Tibial nerve (tissue), 4 donors: Measurements from ENCODE around the gene ASIC1. TPM values are rescaled to one million over a fixed set of nuclear protein-coding genes. Genes with fewer than 3 reads are reported as not detected.

ENCODE experiments used
- DNase-seq, 2 donors: peaks; one replicate each; pipeline ENCODE4 v3.0.0-alpha.2; 2019; ENCODE audit warnings: low spot score in 2 of 2
- H3K27ac ChIP-seq, 4 donors: fragments of 200-600 bp; sonication (generic) in 3 of 4; one replicate each; pipeline ENCODE4 v1.5.1; 2017 to 2019; ENCODE audit warnings: mild to moderate bottlenecking in 1 of 4
- H3K27me3 ChIP-seq, 2 donors: fragments of 200-600 bp; sonication (generic) in 1 of 2; one replicate each; pipeline versions ENCODE4 v1.5.1 to v1.6.0; 2017 to 2019
- H3K36me3 ChIP-seq, 3 donors: fragments of 200-600 bp; sonication (generic); one replicate each; pipeline ENCODE4 v1.5.1; 2018 to 2019
- H3K4me1 ChIP-seq, 4 donors: fragments of 200-600 bp; sonication (generic) in 3 of 4; one replicate each; pipeline ENCODE4 v1.5.1; 2017 to 2019
- H3K4me3 ChIP-seq, 4 donors: fragments of 200-600 bp; sonication (generic) in 3 of 4; one replicate each; pipeline ENCODE4 v1.5.1; 2017 to 2019; ENCODE audit warnings: mild to moderate bottlenecking in 1 of 4, moderate library complexity in 1 of 4
- H3K9me3 ChIP-seq, 4 donors: fragments of 200-600 bp; sonication (generic) in 3 of 4; one replicate each; pipeline ENCODE4 v1.5.1; 2017 to 2019
- EP300 ChIP-seq, 2 donors: sonication (generic); formaldehyde crosslinking; IDR thresholded peaks; one replicate each; pipeline ENCODE4 v1.6.1; 2017; ENCODE audit warnings: antibody characterized with exemption in 2 of 2, mild to moderate bottlenecking in 1 of 2
- POLR2A ChIP-seq, 2 donors: fragments of 450-650 bp; IDR thresholded peaks; one replicate each; pipeline ENCODE4 v1.6.1; 2017; ENCODE audit warnings: antibody characterized with exemption in 2 of 2, mild to moderate bottlenecking in 2 of 2, moderate library complexity in 2 of 2
- WGBS, 2 donors: methylation state at CpG; one replicate each; pipeline ENCODE4 v1.1.5; 2018; 5-methylcytosine and 5-hydroxymethylcytosine counted together
- total RNA-seq, 4 donors: library from RNA; depleted of rRNA; stranded (reverse); fragments of >200 nt; gene quantifications; one replicate each; pipeline ENCODE4 v1.1.0, GENCODE V29; 2016
- TF ChIP-seq, protein P1 (sequence below), 5 experiments: fragments of 200-600 bp in 3 of 5; fragments of 450-650 bp in 2 of 5; sonication (generic) in 3 of 5; IDR thresholded peaks; one replicate each; pipeline ENCODE4 v1.5.1; 2016 to 2019; ENCODE audit warnings: antibody characterized with exemption in 5 of 5, mild to moderate bottlenecking in 3 of 5, moderate library complexity in 2 of 5

The ASIC1 gene
- total RNA-seq, 4 donors from 2014 or later, result 1.8 to 4.2 (median 2.9) TPM; not detected in 1

GRCh38 chr12:50127546-50127945 lies 70.2 kb downstream of the ASIC1 start:
- TF ChIP-seq EP300 (IDR thresholded peaks at IDR 0.05), result no peak
- TF ChIP-seq, protein P1, sequence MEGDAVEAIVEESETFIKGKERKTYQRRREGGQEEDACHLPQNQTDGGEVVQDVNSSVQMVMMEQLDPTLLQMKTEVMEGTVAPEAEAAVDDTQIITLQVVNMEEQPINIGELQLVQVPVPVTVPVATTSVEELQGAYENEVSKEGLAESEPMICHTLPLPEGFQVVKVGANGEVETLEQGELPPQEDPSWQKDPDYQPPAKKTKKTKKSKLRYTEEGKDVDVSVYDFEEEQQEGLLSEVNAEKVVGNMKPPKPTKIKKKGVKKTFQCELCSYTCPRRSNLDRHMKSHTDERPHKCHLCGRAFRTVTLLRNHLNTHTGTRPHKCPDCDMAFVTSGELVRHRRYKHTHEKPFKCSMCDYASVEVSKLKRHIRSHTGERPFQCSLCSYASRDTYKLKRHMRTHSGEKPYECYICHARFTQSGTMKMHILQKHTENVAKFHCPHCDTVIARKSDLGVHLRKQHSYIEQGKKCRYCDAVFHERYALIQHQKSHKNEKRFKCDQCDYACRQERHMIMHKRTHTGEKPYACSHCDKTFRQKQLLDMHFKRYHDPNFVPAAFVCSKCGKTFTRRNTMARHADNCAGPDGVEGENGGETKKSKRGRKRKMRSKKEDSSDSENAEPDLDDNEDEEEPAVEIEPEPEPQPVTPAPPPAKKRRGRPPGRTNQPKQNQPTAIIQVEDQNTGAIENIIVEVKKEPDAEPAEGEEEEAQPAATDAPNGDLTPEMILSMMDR (IDR thresholded peaks at IDR 0.05), result no peak
- TF ChIP-seq POLR2A (IDR thresholded peaks at IDR 0.05), result no peak
- H3K4me3 ChIP-seq, result no peak overlapping the region
- H3K36me3 ChIP-seq, result peaks cover 0 to 75% (median 16%) of the 10 kb centered on the region in 3 donors
- DNase-seq, result no peak
- 82 to 83% methylated on average over 2 of the region's 2 CpGs for WGBS, 2 donors
- no peak overlapping the region for H3K27ac ChIP-seq
- H3K27me3 ChIP-seq, result no peaks in the 10 kb centered on the region
- peaks cover 0 to 19% (median under 1%) of the 10 kb centered on the region in 4 donors for H3K4me1 ChIP-seq
- no peaks in the 10 kb centered on the region for H3K9me3 ChIP-seq

DNA sequence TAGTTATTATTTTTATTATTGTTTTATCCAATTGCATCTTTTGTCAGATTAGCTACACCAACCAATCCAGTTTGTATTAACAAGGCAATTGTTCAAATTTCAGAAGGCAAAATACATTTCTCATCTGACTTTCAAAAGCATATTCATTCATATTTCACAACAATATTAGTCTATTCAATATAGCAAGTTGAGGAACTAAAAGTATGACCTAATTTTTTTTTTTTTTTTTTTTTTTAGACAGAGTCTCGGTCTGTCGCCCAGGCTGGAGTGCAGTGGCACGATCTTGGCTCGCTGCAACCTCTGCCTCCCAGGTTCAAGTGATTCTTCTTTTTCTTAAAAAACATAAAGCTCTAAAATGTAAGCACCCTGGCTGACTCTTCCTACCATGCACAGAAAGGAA lies 71.9 kb downstream of the ASIC1 start:
- Histone ChIP-seq H3K4me3 (no peak overlapping the region), H3K27ac (peak overlapping the region in 1 of 4 donors; percentile 59), H3K9me3 (no peaks in the 10 kb centered on the region), H3K27me3 (no peaks in the 10 kb centered on the region), H3K36me3 (peaks cover 0 to 76% (median 14%) of the 10 kb centered on the region in 3 donors), H3K4me1 (peaks cover 0 to 28% (median 2%) of the 10 kb centered on the region in 4 donors)
- WGBS, 2 donors, result 41 to 50% methylated on average over 4 of the region's 4 CpGs
- TF ChIP-seq EP300 (IDR thresholded peaks at IDR 0.05) (no peak), POLR2A (IDR thresholded peaks at IDR 0.05) (no peak)
- TF ChIP-seq, protein P1 (IDR thresholded peaks at IDR 0.05), result no peak
- DNase-seq, result no peak

GRCh38 chr12:50132505-50133135 lies 75.2 kb downstream of the ASIC1 start:
- Histone ChIP-seq H3K27me3 (no peaks in the 10 kb centered on the region), H3K9me3 (no peaks in the 10 kb centered on the region), H3K4me3 (no peak overlapping the region), H3K4me1 (peaks cover 0 to 42% (median 2%) of the 10 kb centered on the region in 4 donors), H3K27ac (peak overlapping the region in 2 of 4 donors; percentile 11 to 23), H3K36me3 (peaks cover 0 to 84% (median 17%) of the 10 kb centered on the region in 3 donors)
- TF ChIP-seq EP300 (IDR thresholded peaks at IDR 0.05), result no peak
- TF ChIP-seq, protein P1 (IDR thresholded peaks at IDR 0.05), result peak in 3 of 5 experiments; percentile 28 to 54 (median 49)
- peak in 1 of 2 donors; percentile 28 for DNase-seq
- WGBS, 2 donors, result 31 to 65% methylated on average over 2 of the region's 2 CpGs

Other genes starting within 250 kb of the ASIC1 start
- gene NCKAP5L, start 229.2 kb upstream of the ASIC1 start, total RNA-seq, result 10 to 100 TPM; 36.1 to 70.2 (median 44.7) TPM
- gene BCDIN3D, start 214.5 kb upstream of the ASIC1 start, total RNA-seq, result 1 to 10 TPM; 1.2 to 4.2 (median 2.5) TPM
- 10 to 100 TPM in 3 of 4 donors, 1 to 10 TPM in 1; 6.9 to 68.6 (median 36.9) TPM for gene FAIM2, start 153.7 kb upstream of the ASIC1 start, total RNA-seq
- gene AQP2, start 106.9 kb upstream of the ASIC1 start, total RNA-seq, result not detected
- gene AQP5, start 95.7 kb upstream of the ASIC1 start, total RNA-seq, result under 1 TPM in 1 of 4 donors, not detected in 3; 0.21 TPM
- gene AQP6, start 84.6 kb upstream of the ASIC1 start, total RNA-seq, result under 1 TPM in 2 of 4 donors, not detected in 2; 0.39 to 0.63 TPM
- 10 to 100 TPM in 2 of 4 donors, 1 to 10 TPM in 2; 6.3 to 15.1 (median 10.5) TPM for gene RACGAP1, start 32.1 kb upstream of the ASIC1 start, total RNA-seq
- gene SMARCD1, start 27.7 kb downstream of the ASIC1 start, total RNA-seq, result 10 to 100 TPM; 45.9 to 97.2 (median 65.3) TPM
- gene GPD1, start 46.4 kb downstream of the ASIC1 start, total RNA-seq, result 100 to 1,000 TPM; 188 to 829 (median 253) TPM
- gene COX14, start 54.6 kb downstream of the ASIC1 start, total RNA-seq, result 10 to 100 TPM; 35.8 to 91.5 (median 55.2) TPM
- 10 to 100 TPM; 30.3 to 45.5 (median 40.5) TPM for gene CERS5, start 109.8 kb downstream of the ASIC1 start, total RNA-seq
- 100 to 1,000 TPM in 3 of 4 donors, 10 to 100 TPM in 1; 87.7 to 213 (median 152) TPM for gene LIMA1, start 225.9 kb downstream of the ASIC1 start, total RNA-seq